ENCODE data around the gene MOB3A. TPM values are rescaled to one million over a fixed set of nuclear protein-coding genes. Genes with fewer than 3 reads are reported as not detected.

Gene MOB3A
- total and polyA plus RNA-seq, 10 of the 15 experiments (the other 5 are each of a cell fraction or from before 2014, with no cell fraction given) = 7.5 to 229 (median 79.4) TPM

DNA sequence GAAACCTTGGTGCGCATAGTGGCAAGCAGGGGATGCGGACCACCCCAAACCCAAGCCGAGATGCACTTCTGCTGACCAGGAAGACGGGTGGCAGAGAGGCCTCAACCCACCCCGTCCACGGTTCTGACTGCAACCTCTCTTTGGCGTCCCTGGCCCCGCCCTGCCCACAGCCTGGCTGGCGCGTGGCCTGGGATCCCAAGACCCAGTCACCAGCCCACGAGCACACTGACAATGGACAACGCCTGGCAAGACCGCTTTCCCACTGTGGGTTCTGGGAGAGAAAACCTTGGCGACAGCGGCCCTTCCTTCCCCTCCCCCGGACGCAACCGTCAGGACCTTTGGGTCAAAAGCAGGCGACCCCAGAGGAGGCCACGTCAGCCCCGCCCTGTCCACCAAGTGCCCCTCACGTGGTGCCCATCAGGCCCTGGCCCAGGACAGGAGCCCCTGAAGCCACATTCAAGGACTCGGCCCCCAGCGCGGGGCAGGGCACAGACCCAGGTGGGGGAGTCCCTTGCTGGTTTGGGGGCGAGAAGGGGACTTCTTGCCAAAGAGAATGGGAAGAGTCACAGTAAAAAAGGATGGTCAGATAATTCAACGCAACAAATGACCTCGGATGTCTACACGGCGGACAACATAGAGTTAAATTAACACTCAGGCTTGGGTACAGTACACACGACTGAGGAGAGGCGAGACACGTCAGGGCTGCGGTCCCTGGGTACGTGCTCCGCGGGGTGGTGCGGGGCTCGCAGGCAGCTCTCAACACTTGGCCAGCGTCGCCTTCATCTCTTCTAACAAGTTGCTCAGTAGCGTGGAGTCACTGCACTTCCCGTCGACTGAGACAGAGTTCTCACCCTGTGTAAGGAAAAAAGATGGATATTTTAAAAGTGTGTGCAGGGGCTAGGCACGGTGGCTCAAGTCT lies 5.5 kb upstream of the MOB3A start:
- FAIRE-seq = no peak
- ATAC-seq = no peak
- Histone ChIP-seq H3K27me3 (replicated peaks in 1 of 2; ENCODE audit: control insufficient read depth in 2 of 2, insufficient read depth in 2 of 2, low read length in 1 of 2) (no peaks in the 10 kb centered on the region), H3K79me2 (ENCODE audit: control insufficient read depth, insufficient read depth, low read length) (peaks cover 8% of the 10 kb centered on the region), H4K20me1 (ENCODE audit: control insufficient read depth, insufficient read depth) (no peaks in the 10 kb centered on the region), H2AFZ (ENCODE audit: control insufficient read depth, low read depth, low read length) (no peak overlapping the region), H3K9me3 (replicated peaks; ENCODE audit: control insufficient read depth, insufficient read depth, low read length) (no peaks in the 10 kb centered on the region; the same call in 2 of the 3 replicates), H3K36me3 (ENCODE audit: control insufficient read depth in 2 of 2, insufficient read depth in 2 of 2, low read length in 1 of 2) (peaks cover 30 to 42% of the 10 kb centered on the region in 2 experiments; a peak in 3 of 4 replicates), H3K4me3 (no peak overlapping the region), H3K27ac (ENCODE audit: control insufficient read depth, insufficient read depth) (no peak overlapping the region), H3K9ac (ENCODE audit: control insufficient read depth, insufficient read depth, low read length) (no peak overlapping the region), H3K4me1 (ENCODE audit: control insufficient read depth, insufficient read depth, low read length) (peaks cover 2% of the 10 kb centered on the region; the same call in 1 of the 2 replicates), H3K4me2 (ENCODE audit: control insufficient read depth, insufficient read depth) (no peak overlapping the region)
- in situ Hi-C loops (cut with MboI) (no loop called here), intact Hi-C loops (cut with micrococcal nuclease; ENCODE audit: unreplicated experiment) (no loop called here)
- SMC1A ChIA-PET (ENCODE audit: uncharacterized antibody, unreplicated experiment) = no interaction called here
- WGBS (ENCODE audit: insufficient coverage, insufficient replicate concordance, low lambda C conversion rate, missing lambda C conversion rate) = 97% methylated on average over 45 of the region's 45 CpGs
- CTCF ChIA-PET = no interaction called here
- TF ChIP-seq POLR2A (IDR thresholded peaks at IDR 0.05; ENCODE audit: low read depth, low read length) = peak; percentile 25; the same call in 1 of the 2 replicates
- TF ChIP-seq, protein P1, sequence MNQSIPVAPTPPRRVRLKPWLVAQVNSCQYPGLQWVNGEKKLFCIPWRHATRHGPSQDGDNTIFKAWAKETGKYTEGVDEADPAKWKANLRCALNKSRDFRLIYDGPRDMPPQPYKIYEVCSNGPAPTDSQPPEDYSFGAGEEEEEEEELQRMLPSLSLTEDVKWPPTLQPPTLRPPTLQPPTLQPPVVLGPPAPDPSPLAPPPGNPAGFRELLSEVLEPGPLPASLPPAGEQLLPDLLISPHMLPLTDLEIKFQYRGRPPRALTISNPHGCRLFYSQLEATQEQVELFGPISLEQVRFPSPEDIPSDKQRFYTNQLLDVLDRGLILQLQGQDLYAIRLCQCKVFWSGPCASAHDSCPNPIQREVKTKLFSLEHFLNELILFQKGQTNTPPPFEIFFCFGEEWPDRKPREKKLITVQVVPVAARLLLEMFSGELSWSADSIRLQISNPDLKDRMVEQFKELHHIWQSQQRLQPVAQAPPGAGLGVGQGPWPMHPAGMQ (IDR thresholded peaks at IDR 0.05; ENCODE audit: borderline replicate concordance) = no peak
- RAD21 ChIA-PET (ENCODE audit: unreplicated experiment) = no interaction called here
- no peak for DNase-seq (ENCODE audit: low read depth, low spot score)
- POLR2A ChIA-PET = no interaction called here
- no TSS peak for BruUV-seq (replicated peaks)

DNA sequence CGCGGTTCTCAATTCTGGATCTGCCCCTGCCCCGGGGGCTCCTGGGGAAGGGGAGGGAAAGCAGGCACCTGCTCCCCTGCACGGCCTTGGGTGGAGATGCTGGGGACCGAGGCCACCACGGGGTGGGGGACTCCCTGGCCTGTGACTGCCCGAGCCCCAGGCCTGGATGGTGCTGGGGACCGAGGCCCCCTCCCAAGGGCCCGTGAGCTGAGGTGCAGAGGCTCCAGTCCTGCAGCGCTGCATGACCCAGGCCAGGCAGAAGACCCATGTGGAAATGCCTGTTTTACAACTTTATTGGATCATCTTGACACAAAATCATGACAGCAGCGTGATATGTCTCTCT lies 4.6 kb upstream of the MOB3A start:
- 92% methylated on average over 11 of the region's 11 CpGs for WGBS (ENCODE audit: insufficient coverage, insufficient replicate concordance, low lambda C conversion rate, missing lambda C conversion rate)
- H4K20me1 ChIP-seq (ENCODE audit: control insufficient read depth, insufficient read depth) = no peaks in the 10 kb centered on the region
- intact Hi-C loops (cut with micrococcal nuclease; ENCODE audit: unreplicated experiment) = no loop called here
- TF ChIP-seq STAT3 (IDR thresholded peaks at IDR 0.05; ENCODE audit: low read depth, low read length) (no peak), TAF1 (IDR thresholded peaks at IDR 0.05; ENCODE audit: borderline replicate concordance, low read depth, low read length) (no peak), ZZZ3 (IDR thresholded peaks at IDR 0.05; ENCODE audit: control insufficient read depth, insufficient read length, low read depth) (no peak), SIN3A (IDR thresholded peaks at IDR 0.05; ENCODE audit: low read depth, low read length) (no peak), EP300 (IDR thresholded peaks at IDR 0.05; ENCODE audit: borderline replicate concordance in 1 of 2, control insufficient read depth in 1 of 2, low read depth in 2 of 2, low read length in 2 of 2) (no peak), ASH2L (IDR thresholded peaks at IDR 0.05; ENCODE audit: borderline replicate concordance, low read depth) (no peak), POLR2A (IDR thresholded peaks at IDR 0.05; ENCODE audit: low read depth, low read length) (no peak)
- TF ChIP-seq, protein P2, sequence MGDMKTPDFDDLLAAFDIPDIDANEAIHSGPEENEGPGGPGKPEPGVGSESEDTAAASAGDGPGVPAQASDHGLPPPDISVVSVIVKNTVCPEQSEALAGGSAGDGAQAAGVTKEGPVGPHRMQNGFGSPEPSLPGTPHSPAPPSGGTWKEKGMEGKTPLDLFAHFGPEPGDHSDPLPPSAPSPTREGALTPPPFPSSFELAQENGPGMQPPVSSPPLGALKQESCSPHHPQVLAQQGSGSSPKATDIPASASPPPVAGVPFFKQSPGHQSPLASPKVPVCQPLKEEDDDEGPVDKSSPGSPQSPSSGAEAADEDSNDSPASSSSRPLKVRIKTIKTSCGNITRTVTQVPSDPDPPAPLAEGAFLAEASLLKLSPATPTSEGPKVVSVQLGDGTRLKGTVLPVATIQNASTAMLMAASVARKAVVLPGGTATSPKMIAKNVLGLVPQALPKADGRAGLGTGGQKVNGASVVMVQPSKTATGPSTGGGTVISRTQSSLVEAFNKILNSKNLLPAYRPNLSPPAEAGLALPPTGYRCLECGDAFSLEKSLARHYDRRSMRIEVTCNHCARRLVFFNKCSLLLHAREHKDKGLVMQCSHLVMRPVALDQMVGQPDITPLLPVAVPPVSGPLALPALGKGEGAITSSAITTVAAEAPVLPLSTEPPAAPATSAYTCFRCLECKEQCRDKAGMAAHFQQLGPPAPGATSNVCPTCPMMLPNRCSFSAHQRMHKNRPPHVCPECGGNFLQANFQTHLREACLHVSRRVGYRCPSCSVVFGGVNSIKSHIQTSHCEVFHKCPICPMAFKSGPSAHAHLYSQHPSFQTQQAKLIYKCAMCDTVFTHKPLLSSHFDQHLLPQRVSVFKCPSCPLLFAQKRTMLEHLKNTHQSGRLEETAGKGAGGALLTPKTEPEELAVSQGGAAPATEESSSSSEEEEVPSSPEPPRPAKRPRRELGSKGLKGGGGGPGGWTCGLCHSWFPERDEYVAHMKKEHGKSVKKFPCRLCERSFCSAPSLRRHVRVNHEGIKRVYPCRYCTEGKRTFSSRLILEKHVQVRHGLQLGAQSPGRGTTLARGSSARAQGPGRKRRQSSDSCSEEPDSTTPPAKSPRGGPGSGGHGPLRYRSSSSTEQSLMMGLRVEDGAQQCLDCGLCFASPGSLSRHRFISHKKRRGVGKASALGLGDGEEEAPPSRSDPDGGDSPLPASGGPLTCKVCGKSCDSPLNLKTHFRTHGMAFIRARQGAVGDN (IDR thresholded peaks at IDR 0.05) = no peak

More for the DNA sequence above, 4.6 kb upstream of the MOB3A start:
- SMC1A ChIA-PET (ENCODE audit: uncharacterized antibody, unreplicated experiment) = no interaction called here
- Histone ChIP-seq H3K4me1 (ENCODE audit: control insufficient read depth, insufficient read depth, low read length) (peaks cover 2% of the 10 kb centered on the region; the same call in 1 of the 2 replicates), H2AFZ (ENCODE audit: control insufficient read depth, low read depth, low read length) (no peak overlapping the region), H3K36me3 (ENCODE audit: control insufficient read depth in 2 of 2, insufficient read depth in 2 of 2, low read length in 1 of 2) (peaks cover 22 to 37% of the 10 kb centered on the region in 2 experiments; a peak in 3 of 4 replicates), H3K27ac (ENCODE audit: control insufficient read depth, insufficient read depth) (no peak overlapping the region), H3K9ac (ENCODE audit: control insufficient read depth, insufficient read depth, low read length) (no peak overlapping the region), H3K4me2 (ENCODE audit: control insufficient read depth, insufficient read depth) (no peak overlapping the region), H3K9me3 (replicated peaks; ENCODE audit: control insufficient read depth, insufficient read depth, low read length) (no peaks in the 10 kb centered on the region; the same call in 2 of the 3 replicates), H3K4me3 (no peak overlapping the region), H3K27me3 (replicated peaks in 1 of 2; ENCODE audit: control insufficient read depth in 2 of 2, insufficient read depth in 2 of 2, low read length in 1 of 2) (no peaks in the 10 kb centered on the region), H3K79me2 (ENCODE audit: control insufficient read depth, insufficient read depth, low read length) (peaks cover 15% of the 10 kb centered on the region)
- DNase-seq (ENCODE audit: low read depth, low spot score) (no peak), FAIRE-seq (no peak), ATAC-seq (no peak)
- in situ Hi-C loops (cut with MboI) = no loop called here
- CTCF ChIA-PET = no interaction called here
- no TSS peak for BruUV-seq (replicated peaks)
- RAD21 ChIA-PET (ENCODE audit: unreplicated experiment) = no interaction called here
- POLR2A ChIA-PET = no interaction called here

All from GM12878 (cell line).